NCI-H1105 (cell line): ENCODE measurements around the gene MIP.
"Not testable (repeated sequence)": the region's sequence is repeated elsewhere in the genome, so short reads cannot be mapped to it uniquely, and the experiment has no call there.

Experiments used
- DNase-seq: peaks from one replicate; lab custom pipeline; 2025; lab: John Stamatoyannopoulos, UW

The MIP gene

GRCh38 chr12:56410768-56411167 is 43.7 kb downstream of the MIP start:
- no peak for DNase-seq

DNA sequence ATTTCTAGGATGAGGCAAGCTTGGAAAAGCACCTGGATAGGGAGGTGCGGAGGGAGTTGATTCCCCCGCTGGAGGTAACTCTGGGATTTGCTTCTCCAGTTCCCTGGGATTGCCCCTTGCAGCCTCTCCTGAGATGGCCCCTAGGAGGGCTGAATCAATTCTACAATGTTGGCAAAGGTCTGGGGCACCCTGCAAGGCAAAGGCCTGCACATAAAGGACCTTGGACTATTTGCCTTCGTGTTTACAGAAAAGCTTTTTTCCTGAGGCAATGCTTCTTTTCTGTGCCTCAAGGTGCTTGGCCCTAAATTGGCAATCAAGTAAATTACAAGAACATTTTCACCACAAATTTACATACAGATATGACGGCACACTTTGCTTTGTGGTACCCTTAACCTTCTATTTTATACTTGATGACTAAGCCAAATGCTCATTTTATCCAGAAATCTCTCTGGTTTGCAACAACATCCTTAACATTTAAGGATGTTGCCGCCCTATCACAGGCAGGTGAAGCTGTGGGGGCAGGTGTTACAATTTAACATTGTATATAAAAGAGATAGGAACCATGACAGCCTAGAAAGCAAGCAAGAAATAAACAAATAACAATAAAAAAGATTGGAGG is 45.5 kb downstream of the MIP start:
- no peak for DNase-seq

GRCh38 chr12:56404227-56404626 is 50.2 kb downstream of the MIP start:
- not testable (repeated sequence) for DNase-seq

DNA sequence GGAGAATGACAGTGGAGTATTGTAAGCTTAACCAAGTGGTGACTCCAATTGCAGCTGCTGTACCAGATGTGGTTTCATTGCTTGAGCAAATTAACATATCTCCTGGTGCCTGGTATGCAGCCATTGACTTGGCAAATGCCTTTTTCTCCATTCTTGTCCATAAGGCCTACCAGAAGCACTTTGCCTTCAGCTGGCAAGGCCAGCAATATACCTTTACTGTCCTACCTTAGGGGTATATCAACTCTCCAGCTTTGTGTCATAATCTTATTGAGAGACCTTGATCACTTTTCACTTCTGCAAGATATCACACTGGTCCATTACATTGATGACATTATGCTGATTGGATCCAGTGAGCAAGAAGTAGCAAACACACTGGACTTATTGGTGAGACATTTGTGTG is 52.8 kb downstream of the MIP start:
- not testable (repeated sequence) for DNase-seq

GRCh38 chr12:56401125-56401524 is 53.3 kb downstream of the MIP start:
- not testable (repeated sequence) for DNase-seq
